ENCODE measurements around the gene SAYSD1.

DNA sequence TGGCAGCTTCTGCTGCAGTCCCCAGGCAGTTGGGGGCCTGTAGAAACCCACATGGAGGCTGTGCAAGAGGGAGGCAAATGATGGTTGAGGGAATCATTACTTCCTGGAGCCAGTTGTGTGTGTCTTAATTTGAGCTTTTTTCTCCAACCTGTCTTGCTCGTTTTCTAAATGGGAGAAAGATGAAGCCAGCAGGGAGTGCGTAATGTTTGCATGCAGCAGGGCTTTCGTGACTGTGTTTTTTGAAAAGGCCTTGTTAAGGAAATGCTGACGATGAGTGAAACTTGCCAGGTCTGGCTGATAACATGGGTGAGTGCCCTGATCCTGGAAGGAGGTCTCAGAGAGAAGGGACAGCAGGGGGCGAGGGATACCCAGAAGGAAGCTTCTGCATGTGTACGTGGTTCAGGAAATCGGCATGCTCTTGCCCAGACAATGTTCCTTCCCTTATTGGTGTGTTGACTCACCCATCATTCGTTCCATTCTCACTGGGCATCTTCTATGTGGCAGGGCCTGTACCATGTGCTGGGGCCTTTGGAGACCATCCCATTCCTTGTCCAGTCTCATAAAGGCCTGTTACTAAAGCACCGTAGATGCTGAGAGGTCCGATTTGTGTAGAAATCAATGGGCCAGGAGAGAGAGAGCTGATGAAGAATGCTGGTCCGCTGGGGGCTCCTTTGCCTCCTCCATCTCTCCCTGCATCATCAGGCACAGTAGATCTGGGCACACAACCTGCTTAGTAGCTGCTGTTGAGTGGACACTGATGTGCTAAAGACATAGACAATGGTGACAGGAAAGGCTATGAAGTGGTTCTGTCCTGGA lies 39.0 kb downstream of the SAYSD1 start:
- TF ChIP-seq EZH2phosphoT487 (IDR thresholded peaks at IDR 0.05), result no peak
- no peak for TF ChIP-seq CTCF (IDR thresholded peaks at IDR 0.05)

Data from neural progenitor cell (in vitro differentiated cells).